Mucosa of descending colon (tissue), 3 donors: ENCODE results near the gene INKA2. TPM values are rescaled to one million over a fixed set of nuclear protein-coding genes. Genes with fewer than 3 reads are reported as not detected.

Experiments
- ATAC-seq: fragments of 200-7000 bp; cut with Tn5 transposase; one replicate; pipeline ENCODE4 v1.9.1; 2020; ENCODE audit warnings: mild to moderate bottlenecking, moderate library complexity
- DNase-seq, 3 donors: peaks; one replicate each; pipeline ENCODE4 v3.0.0-alpha.2; 2020
- H3K36me3 ChIP-seq: fragments of 200-600 bp; one replicate; pipeline ENCODE4 v1.8.0; 2021; ENCODE audit warnings: low read depth, mild to moderate bottlenecking
- H3K4me1 ChIP-seq: fragments of 200-600 bp; one replicate; pipeline ENCODE4 v1.8.0; 2021; ENCODE audit warnings: low read depth, mild to moderate bottlenecking
- H3K4me3 ChIP-seq: fragments of 200-600 bp; one replicate; pipeline ENCODE4 v1.8.0; 2021; ENCODE audit warnings: mild to moderate bottlenecking
- H3K9me3 ChIP-seq: fragments of 200-600 bp; one replicate; pipeline ENCODE4 v1.8.0; 2021; ENCODE audit warnings: mild to moderate bottlenecking
- intact Hi-C, 2 donors: fragments of 100-400 bp; cut with DNase I in 1 of 2; cut with micrococcal nuclease in 1 of 2; formaldehyde crosslinking; loops; one replicate each; pipeline versions ENCODE4 v1.11.0 to v1.11.1; 2022; cut with DNase I, micrococcal nuclease
- total RNA-seq, 3 donors: library from RNA; stranded (reverse); fragmentation: NEBNext Ultra II Directional in 2 of 3; extraction: Animal tissue kit (Norgen Biotek cat#: 25700) in 2 of 3; gene quantifications; one replicate each; pipeline versions ENCODE4 v1.2.1 to v1.2.4, GENCODE V29; 2021 to 2023
- TF ChIP-seq, protein P1 (sequence below): fragments of 200-600 bp; IDR thresholded peaks from one replicate; pipeline ENCODE4 v1.8.0; 2022; ENCODE audit warnings: antibody characterized with exemption, mild to moderate bottlenecking
- donor health status: DM: no; HTN: no; CAD: no; lungs with moderate emphysema.
- donor health status: DM: no; HTN: no; CAD: no.
- donor health status: DM: no; HTN: yes; CAD: no.

INKA2 gene
- total RNA-seq, 3 donors from 2014 or later, result 2.3 to 9.8 (median 2.5) TPM

DNA sequence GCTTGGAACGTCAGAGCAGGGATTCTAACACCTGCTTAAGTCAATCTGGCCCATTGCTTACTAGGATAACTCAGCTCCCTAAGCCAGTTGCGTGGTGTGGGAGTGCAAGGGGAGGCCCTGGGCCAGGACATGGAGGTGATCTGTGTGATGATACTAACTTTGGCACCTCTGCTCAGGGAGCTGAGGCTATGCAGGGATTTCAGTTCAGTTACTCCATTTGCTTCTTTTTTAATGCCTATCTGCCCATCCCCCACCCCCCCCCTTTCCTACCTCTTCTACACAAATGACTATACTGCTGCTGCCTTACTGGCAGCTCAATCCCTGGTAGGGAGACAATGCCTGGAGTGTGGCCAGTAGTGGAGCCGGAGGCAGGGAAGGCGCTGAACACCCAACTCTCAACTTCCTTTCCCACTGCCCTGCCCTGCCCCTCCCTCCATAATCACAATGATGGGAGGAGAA lies 19.5 kb downstream of the INKA2 start:
- H3K4me1 ChIP-seq, result peaks cover 2% of the 10 kb centered on the region
- no peaks in the 10 kb centered on the region for H3K9me3 ChIP-seq
- intact Hi-C loops, result loop anchor here in 1 of 2 donors (10.0 kb wide), 1 partner anchor 45 kb away; no protein-coding TSS in a partner anchor
- H3K36me3 ChIP-seq, result no peaks in the 10 kb centered on the region
- H3K4me3 ChIP-seq, result no peak overlapping the region
- TF ChIP-seq, protein P1, sequence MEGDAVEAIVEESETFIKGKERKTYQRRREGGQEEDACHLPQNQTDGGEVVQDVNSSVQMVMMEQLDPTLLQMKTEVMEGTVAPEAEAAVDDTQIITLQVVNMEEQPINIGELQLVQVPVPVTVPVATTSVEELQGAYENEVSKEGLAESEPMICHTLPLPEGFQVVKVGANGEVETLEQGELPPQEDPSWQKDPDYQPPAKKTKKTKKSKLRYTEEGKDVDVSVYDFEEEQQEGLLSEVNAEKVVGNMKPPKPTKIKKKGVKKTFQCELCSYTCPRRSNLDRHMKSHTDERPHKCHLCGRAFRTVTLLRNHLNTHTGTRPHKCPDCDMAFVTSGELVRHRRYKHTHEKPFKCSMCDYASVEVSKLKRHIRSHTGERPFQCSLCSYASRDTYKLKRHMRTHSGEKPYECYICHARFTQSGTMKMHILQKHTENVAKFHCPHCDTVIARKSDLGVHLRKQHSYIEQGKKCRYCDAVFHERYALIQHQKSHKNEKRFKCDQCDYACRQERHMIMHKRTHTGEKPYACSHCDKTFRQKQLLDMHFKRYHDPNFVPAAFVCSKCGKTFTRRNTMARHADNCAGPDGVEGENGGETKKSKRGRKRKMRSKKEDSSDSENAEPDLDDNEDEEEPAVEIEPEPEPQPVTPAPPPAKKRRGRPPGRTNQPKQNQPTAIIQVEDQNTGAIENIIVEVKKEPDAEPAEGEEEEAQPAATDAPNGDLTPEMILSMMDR, result no peak
- peak; percentile 44 for ATAC-seq
- peak in 1 of 3 donors; percentile 51 for DNase-seq

DNA sequence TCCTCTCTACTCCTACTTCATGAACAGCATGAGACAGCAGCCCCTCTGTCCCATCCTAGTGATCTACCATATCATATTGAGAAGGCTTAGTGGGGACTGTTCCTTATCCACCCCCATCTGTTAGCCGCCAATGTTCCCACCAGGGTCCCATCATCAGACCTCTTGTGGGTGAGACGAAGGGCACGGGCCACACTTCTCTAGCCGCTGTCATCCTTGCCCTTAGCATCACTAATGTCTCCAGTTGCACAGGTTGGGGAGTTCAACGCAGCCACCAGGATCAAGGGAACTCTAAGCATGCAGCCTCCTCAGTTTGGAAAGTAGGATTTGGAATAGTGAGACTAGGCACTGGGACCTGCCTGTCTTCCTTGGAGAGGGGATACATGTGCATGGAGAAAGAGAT lies 20.1 kb downstream of the INKA2 start:
- ATAC-seq (no peak), DNase-seq (no peak)
- Histone ChIP-seq H3K4me3 (no peak overlapping the region), H3K4me1 (peaks cover 2% of the 10 kb centered on the region), H3K9me3 (no peaks in the 10 kb centered on the region), H3K36me3 (no peaks in the 10 kb centered on the region)
- intact Hi-C loops, result loop anchor here in 1 of 2 donors (10.0 kb wide), 1 partner anchor 46 kb away; no protein-coding TSS in a partner anchor
- TF ChIP-seq, protein P1, result no peak

DNA sequence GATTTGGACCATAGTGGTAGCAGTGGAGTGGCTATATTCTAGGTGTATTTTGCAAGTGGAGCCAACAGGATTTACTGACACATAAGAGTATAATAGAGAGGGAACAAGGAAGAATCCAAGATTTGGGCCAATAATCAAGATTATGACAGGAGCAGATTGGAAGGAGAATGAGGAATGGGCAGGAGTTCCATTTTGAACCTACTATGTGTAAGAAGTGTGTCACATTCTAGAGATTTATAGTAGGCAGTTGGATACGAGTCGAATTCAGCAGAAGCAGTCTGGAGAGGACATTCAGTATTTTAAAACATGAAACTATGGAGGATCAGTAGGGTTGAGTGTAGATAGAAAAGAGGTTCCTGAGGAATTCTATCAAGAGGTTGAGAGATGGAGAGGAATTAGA lies 21.7 kb downstream of the INKA2 start:
- TF ChIP-seq, protein P1, result no peak
- ATAC-seq (no peak), DNase-seq (no peak)
- Histone ChIP-seq H3K36me3 (no peaks in the 10 kb centered on the region), H3K4me1 (peaks cover 2% of the 10 kb centered on the region), H3K4me3 (no peak overlapping the region), H3K9me3 (no peaks in the 10 kb centered on the region)
- intact Hi-C loops, result loop anchor here in 1 of 2 donors (10.0 kb wide), 1 partner anchor 47 kb away; no protein-coding TSS in a partner anchor

DNA sequence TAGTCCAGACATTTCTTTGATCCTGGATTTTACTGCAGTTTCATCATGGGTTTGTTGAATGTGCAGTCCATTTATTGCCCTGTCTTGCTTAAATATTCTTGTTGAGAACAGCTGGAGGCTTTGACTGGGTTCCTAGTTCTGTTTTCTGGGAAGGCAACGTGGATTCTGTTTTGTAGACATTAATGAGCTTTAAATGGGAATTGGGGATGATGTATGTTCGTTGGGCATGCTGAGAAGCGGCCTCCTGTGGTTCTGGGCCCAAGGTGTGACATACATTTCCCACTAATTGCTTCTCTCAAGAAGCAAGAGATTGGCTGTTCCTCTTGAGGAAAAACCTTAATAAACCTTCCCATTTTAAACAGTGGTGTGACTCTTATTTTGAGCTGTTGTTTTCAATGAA lies 22.9 kb downstream of the INKA2 start:
- Histone ChIP-seq H3K4me3 (no peak overlapping the region), H3K4me1 (no peaks in the 10 kb centered on the region), H3K9me3 (no peaks in the 10 kb centered on the region), H3K36me3 (no peaks in the 10 kb centered on the region)
- DNase-seq, result no peak
- ATAC-seq, result no peak
- intact Hi-C loops, result loop anchor here in 1 of 2 donors (10.0 kb wide), 1 partner anchor 48 kb away; no protein-coding TSS in a partner anchor
- TF ChIP-seq, protein P1, result no peak

DNA sequence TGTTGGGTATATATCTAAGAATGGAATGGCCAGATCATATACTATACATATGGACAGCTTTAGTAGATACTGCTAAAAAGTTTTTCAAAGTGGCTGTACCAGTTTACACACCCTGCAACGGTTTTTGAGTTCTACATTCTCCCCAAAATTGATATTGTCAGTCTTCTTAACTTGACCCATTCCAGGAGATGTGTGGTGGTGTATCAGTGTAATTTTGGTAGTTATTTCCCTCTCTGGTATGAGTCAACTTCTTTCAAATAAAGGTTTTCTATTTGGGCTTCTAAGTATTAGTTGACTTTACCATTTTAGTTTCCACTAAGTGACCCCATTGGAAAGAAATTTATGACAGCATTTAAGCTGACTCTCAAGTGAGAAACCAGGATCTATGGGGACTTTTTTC lies 29.2 kb downstream of the INKA2 start:
- DNase-seq, result no peak
- no peak for ATAC-seq
- intact Hi-C loops, result loop anchor here in 1 of 2 donors (10.0 kb wide), 1 partner anchor 55 kb away; no protein-coding TSS in a partner anchor
- no peaks in the 10 kb centered on the region for H3K36me3 ChIP-seq
- no peaks in the 10 kb centered on the region for H3K9me3 ChIP-seq
- TF ChIP-seq, protein P1, result no peak
- no peaks in the 10 kb centered on the region for H3K4me1 ChIP-seq
- H3K4me3 ChIP-seq, result no peak overlapping the region
